ENCODE data around the gene CCDC116. TPM values are rescaled to one million over a fixed set of nuclear protein-coding genes. Genes with fewer than 3 reads are reported as not detected.

CCDC116 gene
- total and polyA plus RNA-seq, 5 donors from 2014 or later: not detected

DNA sequence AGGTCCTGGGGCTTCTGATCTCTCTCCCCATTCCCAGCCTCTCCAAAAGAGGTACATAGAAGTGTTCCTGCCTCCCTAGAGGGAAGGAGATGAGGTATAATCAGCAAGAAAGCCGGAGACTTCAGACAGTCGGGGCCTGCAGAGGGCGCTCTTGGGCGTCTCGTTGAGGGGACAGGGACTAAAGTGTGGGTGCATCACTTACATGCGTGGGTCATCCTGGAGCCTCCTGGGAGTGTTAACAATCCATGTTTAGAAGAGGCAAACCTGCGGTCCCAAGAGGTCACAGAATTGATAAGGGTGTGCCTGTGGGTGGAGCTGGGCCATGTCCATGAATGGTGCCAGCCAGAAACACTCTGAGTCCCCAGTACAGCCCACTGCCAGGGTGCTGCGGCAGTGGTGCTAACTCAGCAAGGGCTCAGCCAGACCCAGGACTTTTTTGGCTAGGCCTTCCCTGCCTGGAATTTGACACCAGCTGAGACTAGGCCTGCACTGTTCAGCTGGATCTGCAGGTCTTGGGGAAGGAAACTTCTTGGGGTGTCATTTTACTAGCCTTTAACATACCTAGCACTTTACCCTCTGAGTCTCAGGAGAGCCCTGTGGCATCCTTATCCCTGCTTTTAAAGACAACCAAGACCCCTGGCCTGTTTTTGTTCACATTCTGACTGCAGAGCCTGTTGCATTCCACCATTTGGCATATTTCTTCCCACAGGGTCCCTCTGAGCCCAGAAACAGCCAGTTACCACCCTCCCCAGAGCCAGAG is 8.3 kb upstream of the CCDC116 start:
- Mint-ChIP-seq H3K4me3 (peak overlapping the region in 3 of 4 donors; percentile 25 to 45 (median 27)), H3K27me3 (no peaks in the 10 kb centered on the region), H3K36me3 (peaks cover 15% of the 10 kb centered on the region), H3K4me1 (peaks cover 9 to 54% (median 34%) of the 10 kb centered on the region in 4 donors), H3K9me3 (no peaks in the 10 kb centered on the region), H3K27ac (peak overlapping the region in 1 of 3 donors; percentile 67)
- ATAC-seq (ENCODE audit: low read depth in 2 of 2) (no peak), DNase-seq (peak in 2 of 3 donors; percentile 18 to 25)
- Histone ChIP-seq H3K9me3 (ENCODE audit: control insufficient read depth in 2 of 2, low read length in 2 of 2) (no peaks in the 10 kb centered on the region), H3K27ac (ENCODE audit: insufficient read depth, low read length, poor library complexity, severe bottlenecking) (no peak overlapping the region), H3K4me1 (ENCODE audit: control insufficient read depth, insufficient read depth, low read length, poor library complexity, severe bottlenecking) (peaks cover 26% of the 10 kb centered on the region), H3K27me3 (ENCODE audit: control insufficient read depth, insufficient read depth, low read length) (no peaks in the 10 kb centered on the region), H3K36me3 (ENCODE audit: control insufficient read depth, insufficient read depth, low read length) (peaks cover 51% of the 10 kb centered on the region), H3K4me3 (ENCODE audit: low read depth, low read length) (no peak overlapping the region)

DNA sequence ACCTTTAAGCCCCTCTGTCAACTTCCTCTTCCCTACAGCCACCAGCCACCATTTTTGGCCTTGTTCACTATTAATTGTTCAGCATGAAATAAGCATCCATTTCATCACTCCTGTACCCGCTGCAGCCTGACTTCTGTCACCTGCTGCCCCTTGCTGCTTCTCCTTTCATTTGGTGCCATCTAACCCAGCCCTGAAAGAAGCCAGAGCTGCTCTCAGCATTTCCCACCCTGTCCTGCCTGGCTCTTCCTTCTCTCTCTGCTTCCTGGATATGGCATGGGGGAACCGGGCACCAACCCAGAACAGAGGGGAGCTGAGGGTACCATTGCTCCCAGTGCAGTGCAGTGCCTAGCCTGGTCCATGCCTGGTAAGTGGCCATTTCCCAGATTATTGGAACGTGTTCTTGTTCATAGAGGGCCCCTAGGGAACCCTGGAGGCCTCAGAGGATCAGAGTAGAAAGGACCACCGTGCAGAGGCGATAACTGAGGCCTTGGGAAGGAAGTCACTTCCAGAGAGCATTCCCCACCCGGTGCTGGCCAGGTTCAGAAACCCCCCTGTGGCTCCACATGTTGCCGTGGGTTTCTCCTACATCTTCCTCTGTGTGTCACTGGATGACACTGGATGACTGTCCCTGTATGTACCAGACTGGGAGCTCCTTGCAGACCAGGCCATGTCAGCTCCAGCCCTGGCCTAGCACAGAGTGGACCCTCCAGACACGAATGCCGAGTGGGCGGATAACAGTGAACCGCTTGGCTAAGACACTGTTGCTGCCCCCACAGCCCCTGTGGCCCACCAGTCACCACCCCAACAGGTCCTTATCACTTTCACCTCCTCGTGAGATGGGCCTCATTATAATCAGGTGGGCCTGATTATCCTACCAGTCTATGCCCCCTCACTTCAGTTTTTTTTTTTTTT is 7.4 kb upstream of the CCDC116 start:
- Mint-ChIP-seq H3K27me3 (no peaks in the 10 kb centered on the region), H3K27ac (peak overlapping the region in 2 of 3 donors; percentile 67 to 87), H3K36me3 (peaks cover 16% of the 10 kb centered on the region), H3K4me3 (peak overlapping the region in 2 of 4 donors; percentile 19 to 25), H3K4me1 (peaks cover 9 to 56% (median 32%) of the 10 kb centered on the region in 4 donors), H3K9me3 (no peaks in the 10 kb centered on the region)
- H3K9me3 ChIP-seq (ENCODE audit: control insufficient read depth in 2 of 2, low read length in 2 of 2): no peaks in the 10 kb centered on the region
- H3K4me1 ChIP-seq (ENCODE audit: control insufficient read depth, insufficient read depth, low read length, poor library complexity, severe bottlenecking): peaks cover 27% of the 10 kb centered on the region
- H3K4me3 ChIP-seq (ENCODE audit: low read depth, low read length): no peak overlapping the region
- ATAC-seq (ENCODE audit: low read depth in 2 of 2) (no peak), DNase-seq (no peak)
- peaks cover 51% of the 10 kb centered on the region for H3K36me3 ChIP-seq (ENCODE audit: control insufficient read depth, insufficient read depth, low read length)
- no peaks in the 10 kb centered on the region for H3K27me3 ChIP-seq (ENCODE audit: control insufficient read depth, insufficient read depth, low read length)
- no peak overlapping the region for H3K27ac ChIP-seq (ENCODE audit: insufficient read depth, low read length, poor library complexity, severe bottlenecking)

DNA sequence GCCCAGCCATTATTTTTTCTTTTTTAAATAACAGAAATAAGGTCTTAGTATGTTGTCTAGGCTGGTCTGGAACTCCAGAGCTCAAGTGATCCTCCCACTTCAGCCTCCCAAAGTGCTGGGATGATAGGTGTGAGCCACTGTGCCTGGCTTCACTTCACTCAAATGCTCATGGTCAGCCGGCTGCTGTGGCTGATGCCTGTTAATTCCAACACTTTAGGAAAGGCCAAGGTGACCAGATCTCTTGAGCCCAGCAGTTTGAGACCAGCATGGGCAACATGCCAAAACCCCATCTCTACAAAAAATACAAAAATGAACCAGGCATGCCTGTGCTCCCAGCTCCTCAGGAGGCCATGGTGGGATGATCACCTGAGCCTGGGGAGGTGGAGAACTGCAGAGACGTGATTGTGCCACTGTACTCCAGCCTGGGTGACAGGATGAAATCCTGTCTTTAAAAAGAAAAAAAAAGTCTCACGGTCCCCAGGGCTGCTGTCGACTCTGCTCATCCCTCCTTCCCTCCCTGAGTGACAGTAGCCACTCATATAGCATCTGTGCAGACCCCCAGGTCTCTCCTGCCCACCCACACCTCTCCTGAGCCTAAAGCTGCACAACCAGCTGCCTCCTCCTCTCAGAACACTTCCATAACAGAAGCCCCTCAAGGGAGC is 6.4 kb upstream of the CCDC116 start:
- H3K4me1 ChIP-seq (ENCODE audit: control insufficient read depth, insufficient read depth, low read length, poor library complexity, severe bottlenecking): peaks cover 30% of the 10 kb centered on the region
- Mint-ChIP-seq H3K36me3 (peaks cover 16% of the 10 kb centered on the region), H3K4me1 (peaks cover 17 to 57% (median 33%) of the 10 kb centered on the region in 4 donors), H3K27me3 (no peaks in the 10 kb centered on the region), H3K27ac (peak overlapping the region in 1 of 3 donors; percentile 59), H3K4me3 (peak overlapping the region in 3 of 4 donors; percentile 66 to 95 (median 73)), H3K9me3 (no peaks in the 10 kb centered on the region)
- ATAC-seq (ENCODE audit: low read depth in 2 of 2): no peak
- no peaks in the 10 kb centered on the region for H3K9me3 ChIP-seq (ENCODE audit: control insufficient read depth in 2 of 2, low read length in 2 of 2)
- no peak overlapping the region for H3K4me3 ChIP-seq (ENCODE audit: low read depth, low read length)
- H3K27me3 ChIP-seq (ENCODE audit: control insufficient read depth, insufficient read depth, low read length): no peaks in the 10 kb centered on the region
- H3K36me3 ChIP-seq (ENCODE audit: control insufficient read depth, insufficient read depth, low read length): peaks cover 42% of the 10 kb centered on the region
- DNase-seq: no peak
- H3K27ac ChIP-seq (ENCODE audit: insufficient read depth, low read length, poor library complexity, severe bottlenecking): no peak overlapping the region

DNA sequence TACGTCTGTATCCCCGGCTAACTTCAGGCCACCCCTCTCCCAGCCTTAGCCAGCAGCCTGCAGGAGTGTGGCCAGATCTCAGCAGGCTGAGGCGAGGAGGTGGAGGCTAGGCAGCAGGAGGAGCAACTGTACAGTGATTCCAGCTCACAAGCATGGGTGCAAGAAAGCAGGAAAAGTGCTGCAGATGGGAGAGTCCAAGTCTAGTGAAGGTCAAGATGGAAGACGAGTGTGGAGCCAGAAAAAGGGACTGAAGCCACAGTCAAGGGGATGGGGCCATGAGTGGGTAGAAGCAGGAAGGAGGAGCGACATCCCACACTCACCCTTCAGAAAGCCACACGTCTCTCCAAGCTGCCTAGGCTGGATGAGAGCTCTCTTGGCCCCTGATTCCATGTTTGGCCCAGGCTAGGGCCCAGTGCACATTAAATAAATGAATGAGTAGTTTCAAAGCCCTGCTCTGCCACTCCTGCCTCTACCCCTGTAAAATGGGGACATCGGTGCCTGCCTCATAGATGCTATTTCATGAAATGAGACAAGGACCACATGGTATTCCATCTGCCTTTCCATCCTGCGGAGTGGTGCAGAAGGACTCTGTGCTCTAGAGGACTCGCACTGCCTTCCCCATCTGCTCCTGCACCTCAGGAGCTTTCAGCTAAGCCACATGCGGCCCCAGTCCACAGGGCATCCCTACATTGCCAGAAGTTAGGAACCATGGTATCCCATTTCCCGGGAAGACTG is 5.7 kb upstream of the CCDC116 start:
- Mint-ChIP-seq H3K36me3 (peaks cover 16% of the 10 kb centered on the region), H3K9me3 (no peaks in the 10 kb centered on the region), H3K27me3 (no peaks in the 10 kb centered on the region), H3K27ac (peak overlapping the region in 2 of 3 donors; percentile 59 to 83), H3K4me3 (peak overlapping the region; percentile 64 to 95 (median 79)), H3K4me1 (peaks cover 17 to 61% (median 33%) of the 10 kb centered on the region in 4 donors)
- H3K4me3 ChIP-seq (ENCODE audit: low read depth, low read length): no peak overlapping the region
- peaks cover 30% of the 10 kb centered on the region for H3K4me1 ChIP-seq (ENCODE audit: control insufficient read depth, insufficient read depth, low read length, poor library complexity, severe bottlenecking)
- H3K36me3 ChIP-seq (ENCODE audit: control insufficient read depth, insufficient read depth, low read length): peaks cover 41% of the 10 kb centered on the region
- H3K27me3 ChIP-seq (ENCODE audit: control insufficient read depth, insufficient read depth, low read length): no peaks in the 10 kb centered on the region
- ATAC-seq (ENCODE audit: low read depth in 2 of 2) (no peak), DNase-seq (no peak)
- H3K9me3 ChIP-seq (ENCODE audit: control insufficient read depth in 2 of 2, low read length in 2 of 2): no peaks in the 10 kb centered on the region
- H3K27ac ChIP-seq (ENCODE audit: insufficient read depth, low read length, poor library complexity, severe bottlenecking): no peak overlapping the region

DNA sequence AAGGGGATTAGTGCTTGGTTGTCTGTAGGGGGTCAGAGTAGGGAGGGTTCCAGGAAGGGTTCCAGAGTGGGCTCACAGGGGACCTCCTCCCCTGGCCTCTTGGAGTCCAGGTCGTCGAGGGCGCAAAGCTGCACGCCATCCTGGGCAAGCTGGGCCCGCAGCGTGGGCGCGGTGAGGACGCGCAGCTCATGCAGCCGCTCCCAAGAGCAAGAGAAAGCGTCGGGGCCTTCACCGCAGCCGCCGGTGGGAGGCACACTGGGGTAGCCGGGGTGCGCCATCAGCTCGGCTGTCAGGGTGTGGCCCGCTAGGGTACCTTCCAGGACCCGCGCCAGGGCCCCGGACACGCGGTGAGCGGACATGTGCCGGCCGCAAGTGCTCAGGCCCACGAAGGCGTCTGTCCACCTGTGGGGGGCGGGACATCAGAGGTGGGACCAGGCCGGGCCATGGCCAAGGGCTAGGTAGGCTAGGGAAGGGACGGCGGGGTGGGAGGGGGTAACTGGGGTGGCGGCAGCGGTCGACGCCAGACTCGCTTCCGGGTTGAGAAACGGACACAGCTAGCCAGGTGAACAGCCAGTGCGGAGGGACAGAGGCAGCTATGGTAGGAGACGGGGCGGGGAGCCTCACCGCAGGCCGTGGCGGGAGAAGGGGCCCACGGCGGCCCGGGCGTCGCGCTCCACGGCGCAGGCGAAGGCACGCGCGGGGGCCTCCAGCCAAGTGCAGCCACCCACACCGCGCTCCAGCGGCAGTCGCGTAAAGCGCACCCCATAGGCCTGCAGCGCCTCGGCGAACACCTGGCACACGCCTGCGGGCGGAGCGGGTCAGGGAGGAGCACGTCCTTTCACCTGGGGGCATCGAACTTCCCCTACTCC is 3.9 kb upstream of the CCDC116 start:
- Mint-ChIP-seq H3K4me1 (peaks cover 8 to 66% (median 34%) of the 10 kb centered on the region in 4 donors), H3K27me3 (no peaks in the 10 kb centered on the region), H3K27ac (peak overlapping the region in 2 of 3 donors; percentile 91 to 94), H3K36me3 (peaks cover 16% of the 10 kb centered on the region), H3K9me3 (no peaks in the 10 kb centered on the region), H3K4me3 (peak overlapping the region; percentile 93 to 97 (median 94))
- no peaks in the 10 kb centered on the region for H3K9me3 ChIP-seq (ENCODE audit: control insufficient read depth in 2 of 2, low read length in 2 of 2)
- no peaks in the 10 kb centered on the region for H3K27me3 ChIP-seq (ENCODE audit: control insufficient read depth, insufficient read depth, low read length)
- peak overlapping the region; percentile 93 for H3K27ac ChIP-seq (ENCODE audit: insufficient read depth, low read length, poor library complexity, severe bottlenecking)
- ATAC-seq (ENCODE audit: low read depth in 2 of 2): no peak
- H3K4me1 ChIP-seq (ENCODE audit: control insufficient read depth, insufficient read depth, low read length, poor library complexity, severe bottlenecking): peaks cover 30% of the 10 kb centered on the region
- peaks cover 25% of the 10 kb centered on the region for H3K36me3 ChIP-seq (ENCODE audit: control insufficient read depth, insufficient read depth, low read length)
- no peak overlapping the region for H3K4me3 ChIP-seq (ENCODE audit: low read depth, low read length)
- no peak for DNase-seq

DNA sequence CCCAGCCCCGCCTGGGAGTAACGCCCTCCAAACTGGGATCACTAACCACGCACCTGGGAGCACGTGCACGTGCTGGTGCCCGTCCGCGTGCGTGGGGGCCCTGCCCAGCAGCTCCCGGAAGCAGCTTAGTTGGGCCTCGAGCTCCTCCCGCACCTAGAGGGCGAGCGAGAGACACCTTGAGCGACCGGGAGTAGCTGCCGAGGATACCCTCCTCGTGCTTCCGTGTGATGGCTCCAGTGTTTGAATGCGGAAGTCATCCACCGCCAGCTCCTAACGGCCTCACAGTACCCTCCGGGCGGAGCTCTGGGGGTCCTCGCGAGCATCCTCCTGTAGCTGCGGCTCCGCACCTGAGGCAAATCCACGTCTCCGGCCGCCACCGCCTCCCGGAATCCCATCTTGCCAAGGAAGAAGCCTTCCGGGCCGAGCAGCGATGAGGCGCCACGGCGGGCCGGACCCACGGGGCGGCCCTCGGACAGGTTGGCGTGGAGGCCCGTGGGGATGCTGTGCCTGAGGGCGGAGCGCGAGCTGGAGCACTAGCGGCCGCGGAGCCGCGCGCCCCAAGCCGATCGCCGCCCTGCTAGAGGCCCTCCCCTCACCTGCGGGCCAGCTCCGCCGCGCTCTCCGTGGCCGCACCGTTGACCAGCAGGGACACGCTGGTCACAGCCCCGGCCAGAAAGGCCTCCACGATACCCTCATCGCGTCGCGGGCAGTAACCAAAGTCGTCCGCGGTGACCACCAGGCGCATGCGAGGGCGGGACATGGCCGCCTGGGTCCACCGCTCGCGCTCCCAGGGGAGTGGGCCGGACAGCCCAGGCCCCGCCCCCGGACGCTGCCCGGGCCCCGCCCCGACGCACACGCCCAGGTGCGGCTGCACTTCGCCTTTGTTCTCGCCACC is 3.1 kb upstream of the CCDC116 start, which contains the start of gene YDJC:
Gene YDJC, minus strand, starts transcription at position 768 of the 895 bp plus-strand sequence. Its CDS starts 8 bp downstream, at position 760.
- H3K27me3 Mint-ChIP-seq: no peaks in the 10 kb centered on the region
- H3K36me3 Mint-ChIP-seq: peaks cover 16% of the 10 kb centered on the region
- ATAC-seq (ENCODE audit: low read depth in 2 of 2) (peak; percentile 82 to 86), DNase-seq (peak; percentile 91 to 97 (median 94))
- peak within 1 kb of the TSS; percentile 89 to 94 (median 91) for H3K27ac Mint-ChIP-seq
- peak within 1 kb of the TSS; percentile 93 to 97 (median 94) for H3K4me3 Mint-ChIP-seq
- H3K4me1 Mint-ChIP-seq: peaks cover 8 to 60% (median 34%) of the 10 kb centered on the region in 4 donors
- peaks cover 19% of the 10 kb centered on the region for H3K36me3 ChIP-seq (ENCODE audit: control insufficient read depth, insufficient read depth, low read length)
- peaks cover 30% of the 10 kb centered on the region for H3K4me1 ChIP-seq (ENCODE audit: control insufficient read depth, insufficient read depth, low read length, poor library complexity, severe bottlenecking)
- no peaks in the 10 kb centered on the region for H3K9me3 Mint-ChIP-seq
- peak within 1 kb of the TSS; percentile 51 for H3K4me3 ChIP-seq (ENCODE audit: low read depth, low read length)
- no peaks in the 10 kb centered on the region for H3K9me3 ChIP-seq (ENCODE audit: control insufficient read depth in 2 of 2, low read length in 2 of 2)
- no peaks in the 10 kb centered on the region for H3K27me3 ChIP-seq (ENCODE audit: control insufficient read depth, insufficient read depth, low read length)
- peak within 1 kb of the TSS; percentile 93 for H3K27ac ChIP-seq (ENCODE audit: insufficient read depth, low read length, poor library complexity, severe bottlenecking)
